HepG2 (cell line): ENCODE data around the gene LBX2. TPM values are rescaled to one million over a fixed set of nuclear protein-coding genes. Genes with fewer than 3 reads are reported as not detected.

Experiments used
- AHR ChIP-seq: IDR thresholded peaks from 2 replicates; pipeline ENCODE4 v1.6.1; 2018; ENCODE audit warnings: missing genetic modification reagents, missing compliant biosample characterization
- CREM ChIP-seq, 2 experiments: sonication (generic) in 1 of 2; formaldehyde crosslinking in 1 of 2; IDR thresholded peaks; 2 replicates each; pipeline versions ENCODE4 v1.4.0 to v1.6.1; 2016 to 2020; ENCODE audit warnings: antibody characterized with exemption in 1 of 2, mild to moderate bottlenecking in 1 of 2, missing genetic modification reagents in 1 of 2
- FOXA1 ChIP-seq, 2 experiments: fragments of 450-650 bp in 1 of 2; sonication (generic) in 1 of 2; formaldehyde crosslinking in 1 of 2; IDR thresholded peaks; 2 replicates each; pipeline versions ENCODE4 v1.4.0 to v1.6.1; 2016 to 2020; ENCODE audit warnings: missing genetic modification reagents in 1 of 2
- JUND ChIP-seq: sonication (generic); formaldehyde crosslinking; IDR thresholded peaks from 2 replicates; pipeline ENCODE4 v1.8.0; 2022; ENCODE audit warnings: mild to moderate bottlenecking, missing genetic modification reagents
- KDM5B ChIP-seq: sonication (generic); formaldehyde crosslinking; IDR thresholded peaks from 2 replicates; pipeline ENCODE4 v1.4.0; 2020; ENCODE audit warnings: missing genetic modification reagents, mild to moderate bottlenecking, borderline replicate concordance
- MED8 ChIP-seq: sonication (generic); formaldehyde crosslinking; IDR thresholded peaks from 2 replicates; pipeline ENCODE4 v1.8.1; 2023; ENCODE audit warnings: mild to moderate bottlenecking, missing genetic modification reagents; ENCODE audit not compliant: insufficient replicate concordance
- NFRKB ChIP-seq: fragments of 450-650 bp; IDR thresholded peaks from 2 replicates; pipeline ENCODE4 v1.6.1; 2017
- RARG ChIP-seq: sonication (generic); formaldehyde crosslinking; IDR thresholded peaks from 2 replicates; pipeline ENCODE4 v1.4.0; 2020; ENCODE audit warnings: low read depth, mild to moderate bottlenecking, missing genetic modification reagents
- RERE ChIP-seq: IDR thresholded peaks from 2 replicates; pipeline ENCODE4 v1.6.1; 2016; ENCODE audit warnings: low read depth, missing genetic modification reagents, missing compliant biosample characterization
- SALL2 ChIP-seq: sonication (generic); formaldehyde crosslinking; IDR thresholded peaks from 2 replicates; pipeline ENCODE4 v1.8.1; 2023; ENCODE audit warnings: mild to moderate bottlenecking, missing genetic modification reagents, inconsistent platforms
- SAP130 ChIP-seq: IDR thresholded peaks from 2 replicates; pipeline ENCODE4 v1.6.1; 2016; ENCODE audit warnings: low read depth
- SKI ChIP-seq: fragments of 450-650 bp; IDR thresholded peaks from one replicate; pipeline ENCODE4 v1.6.1; 2018; ENCODE audit warnings: mild to moderate bottlenecking; ENCODE audit not compliant: partially characterized antibody
- TSC22D2 ChIP-seq: sonication (generic); formaldehyde crosslinking; IDR thresholded peaks from 2 replicates; pipeline ENCODE4 v1.5.1; 2020; ENCODE audit warnings: missing genetic modification reagents, mild to moderate bottlenecking, borderline replicate concordance
- ZNF251 ChIP-seq: sonication (generic); formaldehyde crosslinking; IDR thresholded peaks from 2 replicates; pipeline ENCODE4 v1.9.0; 2021; ENCODE audit warnings: mild to moderate bottlenecking, missing genetic modification reagents
- ZNF496 ChIP-seq: sonication (generic); formaldehyde crosslinking; IDR thresholded peaks from 2 replicates; pipeline ENCODE4 v1.8.1; 2023; ENCODE audit warnings: mild to moderate bottlenecking, moderate library complexity, missing genetic modification reagents; ENCODE audit not compliant: insufficient replicate concordance
- ZNF792 ChIP-seq: IDR thresholded peaks from 2 replicates; pipeline ENCODE4 v1.6.1; 2016
- polyA plus RNA-seq, 8 experiments: library from polyadenylated mRNA; depleted of rRNA in 3 of 8; stranded (reverse) in 7 of 8; unstranded in 1 of 8; fragments of >200 nt; fragmentation: Illumina TruSeq in 4 of 8; extraction: Trizol in 4 of 8; gene quantifications; 2 replicates each; pipeline versions ENCODE4 v1.2.1 to v1.2.3, GENCODE V29; 2011 to 2016; ENCODE audit warnings: low read depth in 4 of 8, missing spikeins in 1 of 8, mixed read lengths in 1 of 8; ENCODE audit not compliant: insufficient read depth in 1 of 8
- total RNA-seq, 5 experiments: library from RNA; depleted of rRNA; stranded (reverse); fragments of >200 nt; fragmentation: Illumina TruSeq; extraction: Trizol; gene quantifications; 2 replicates each; pipeline ENCODE4 v1.2.3, GENCODE V29; 2016; ENCODE audit warnings: low read depth in 1 of 5
- TF ChIP-seq, protein P1 (sequence below): sonication (generic); formaldehyde crosslinking; IDR thresholded peaks from 2 replicates; pipeline ENCODE4 v1.8.1; 2022; ENCODE audit warnings: low read depth, mild to moderate bottlenecking, missing genetic modification reagents
- TF ChIP-seq, protein P2 (sequence below): IDR thresholded peaks from 2 replicates; pipeline ENCODE4 v1.6.1; 2016; ENCODE audit warnings: missing biosample characterization, missing genetic modification reagents, low read depth
- TF ChIP-seq, protein P3 (sequence below): sonication (generic); formaldehyde crosslinking; IDR thresholded peaks from 2 replicates; pipeline ENCODE4 v1.4.0; 2020; ENCODE audit warnings: missing genetic modification reagents

The LBX2 gene
- total and polyA plus RNA-seq, 2 of the 13 experiments (the other 11 are each of a cell fraction or from before 2014, with no cell fraction given), result 6.4 to 8.1 TPM

DNA sequence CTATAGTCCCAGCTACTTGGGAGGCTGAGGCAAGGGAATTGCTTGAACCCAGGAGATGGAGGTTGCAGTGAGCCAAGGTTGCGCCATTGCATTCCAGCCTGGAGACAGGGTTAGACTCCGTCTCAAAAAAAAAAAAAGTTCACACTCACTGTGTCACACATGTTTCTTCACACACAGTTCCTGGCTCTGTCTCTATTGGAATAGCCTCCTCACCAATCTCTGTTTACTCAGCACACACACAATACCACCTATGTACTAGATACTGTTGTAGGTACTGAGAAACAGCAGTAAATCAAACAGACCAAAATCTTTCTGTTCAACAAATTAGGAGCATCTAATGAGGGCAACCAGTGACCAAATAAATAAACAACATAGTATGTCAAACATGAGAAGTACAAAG is 13.3 kb downstream of the LBX2 start (continued):
- TF ChIP-seq, protein P1, sequence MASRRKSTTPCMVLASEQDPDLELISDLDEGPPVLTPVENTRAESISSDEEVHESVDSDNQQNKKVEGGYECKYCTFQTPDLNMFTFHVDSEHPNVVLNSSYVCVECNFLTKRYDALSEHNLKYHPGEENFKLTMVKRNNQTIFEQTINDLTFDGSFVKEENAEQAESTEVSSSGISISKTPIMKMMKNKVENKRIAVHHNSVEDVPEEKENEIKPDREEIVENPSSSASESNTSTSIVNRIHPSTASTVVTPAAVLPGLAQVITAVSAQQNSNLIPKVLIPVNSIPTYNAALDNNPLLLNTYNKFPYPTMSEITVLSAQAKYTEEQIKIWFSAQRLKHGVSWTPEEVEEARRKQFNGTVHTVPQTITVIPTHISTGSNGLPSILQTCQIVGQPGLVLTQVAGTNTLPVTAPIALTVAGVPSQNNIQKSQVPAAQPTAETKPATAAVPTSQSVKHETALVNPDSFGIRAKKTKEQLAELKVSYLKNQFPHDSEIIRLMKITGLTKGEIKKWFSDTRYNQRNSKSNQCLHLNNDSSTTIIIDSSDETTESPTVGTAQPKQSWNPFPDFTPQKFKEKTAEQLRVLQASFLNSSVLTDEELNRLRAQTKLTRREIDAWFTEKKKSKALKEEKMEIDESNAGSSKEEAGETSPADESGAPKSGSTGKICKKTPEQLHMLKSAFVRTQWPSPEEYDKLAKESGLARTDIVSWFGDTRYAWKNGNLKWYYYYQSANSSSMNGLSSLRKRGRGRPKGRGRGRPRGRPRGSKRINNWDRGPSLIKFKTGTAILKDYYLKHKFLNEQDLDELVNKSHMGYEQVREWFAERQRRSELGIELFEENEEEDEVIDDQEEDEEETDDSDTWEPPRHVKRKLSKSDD (CRISPR knock-in tag), result peak; percentile 29; the same call in 1 of the 2 replicates
- peak; percentile 55; the same call in 1 of the 2 replicates for TF ChIP-seq RERE (CRISPR knock-in tag)
- TF ChIP-seq KDM5B (CRISPR knock-in tag), result no peak
- no peak for TF ChIP-seq MED8 (CRISPR knock-in tag)
- TF ChIP-seq NFRKB, result no peak
- peak; percentile 52; the same call in 1 of the 2 replicates for TF ChIP-seq FOXA1 (IDR thresholded peaks at IDR 0.05)
- TF ChIP-seq FOXA1 (CRISPR knock-in tag; IDR thresholded peaks at IDR 0.05), result peak; percentile 88
- TF ChIP-seq SALL2, result no peak
- TF ChIP-seq ZNF251 (CRISPR knock-in tag), result no peak
- TF ChIP-seq CREM (IDR thresholded peaks at IDR 0.05), result peak; percentile 44; the same call in 1 of the 2 replicates
- TF ChIP-seq CREM (CRISPR knock-in tag; IDR thresholded peaks at IDR 0.05), result no peak
- no peak for TF ChIP-seq ZNF496 (CRISPR knock-in tag)
- TF ChIP-seq SAP130 (CRISPR knock-in tag), result peak; percentile 41; the same call in 1 of the 2 replicates
- TF ChIP-seq RARG (CRISPR knock-in tag), result no peak
- TF ChIP-seq, protein P2, sequence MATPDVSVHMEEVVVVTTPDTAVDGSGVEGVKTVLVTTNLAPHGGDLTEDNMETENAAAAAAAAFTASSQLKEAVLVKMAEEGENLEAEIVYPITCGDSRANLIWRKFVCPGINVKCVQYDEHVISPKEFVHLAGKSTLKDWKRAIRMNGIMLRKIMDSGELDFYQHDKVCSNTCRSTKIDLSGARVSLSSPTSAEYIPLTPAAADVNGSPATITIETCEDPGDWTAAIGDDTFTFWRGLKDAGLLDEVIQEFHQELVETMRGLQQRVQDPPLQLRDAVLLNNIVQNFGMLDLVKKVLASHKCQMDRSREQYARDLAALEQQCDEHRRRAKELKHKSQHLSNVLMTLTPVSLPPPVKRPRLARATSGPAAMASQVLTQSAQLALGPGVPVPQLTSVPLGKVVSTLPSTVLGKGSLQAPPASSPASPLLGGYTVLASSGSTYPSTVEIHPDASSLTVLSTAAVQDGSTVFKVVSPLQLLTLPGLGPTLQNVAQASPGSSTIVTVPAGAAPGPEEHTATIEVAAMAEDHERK (CRISPR knock-in tag), result no peak
- TF ChIP-seq JUND (CRISPR knock-in tag), result peak; percentile 3; the same call in 1 of the 2 replicates
- TF ChIP-seq, protein P3, sequence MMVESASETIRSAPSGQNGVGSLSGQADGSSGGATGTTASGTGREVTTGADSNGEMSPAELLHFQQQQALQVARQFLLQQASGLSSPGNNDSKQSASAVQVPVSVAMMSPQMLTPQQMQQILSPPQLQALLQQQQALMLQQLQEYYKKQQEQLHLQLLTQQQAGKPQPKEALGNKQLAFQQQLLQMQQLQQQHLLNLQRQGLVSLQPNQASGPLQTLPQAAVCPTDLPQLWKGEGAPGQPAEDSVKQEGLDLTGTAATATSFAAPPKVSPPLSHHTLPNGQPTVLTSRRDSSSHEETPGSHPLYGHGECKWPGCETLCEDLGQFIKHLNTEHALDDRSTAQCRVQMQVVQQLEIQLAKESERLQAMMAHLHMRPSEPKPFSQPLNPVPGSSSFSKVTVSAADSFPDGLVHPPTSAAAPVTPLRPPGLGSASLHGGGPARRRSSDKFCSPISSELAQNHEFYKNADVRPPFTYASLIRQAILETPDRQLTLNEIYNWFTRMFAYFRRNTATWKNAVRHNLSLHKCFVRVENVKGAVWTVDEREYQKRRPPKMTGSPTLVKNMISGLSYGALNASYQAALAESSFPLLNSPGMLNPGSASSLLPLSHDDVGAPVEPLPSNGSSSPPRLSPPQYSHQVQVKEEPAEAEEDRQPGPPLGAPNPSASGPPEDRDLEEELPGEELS (CRISPR knock-in tag), result peak; percentile 71
- no peak for TF ChIP-seq ZNF792 (CRISPR knock-in tag)
- peak; percentile 19 for TF ChIP-seq SKI
- TF ChIP-seq TSC22D2 (CRISPR knock-in tag), result 0 out of 2 replicates have a peak, but pooled peaks have one; percentile 26
- TF ChIP-seq AHR (CRISPR knock-in tag), result no peak
